GM19239 (cell line): ENCODE results near the gene DGKD.

Experiments used
- DNase-seq: peaks from one replicate; pipeline ENCODE4 v3.0.0; 2011; ENCODE audit warnings: low spot score; ENCODE audit not compliant: insufficient read length
- FAIRE-seq: peaks from 2 replicates; lab custom pipeline; 2011; peaks lifted over from hg19 to GRCh38; lab: Jason Lieb, UNC

Gene DGKD

GRCh38 chr2:233404222-233404621 lies 49.9 kb downstream of the DGKD start:
- peak; percentile 64 for FAIRE-seq
- peak; percentile 51 for DNase-seq

GRCh38 chr2:233406865-233407264 lies 52.6 kb downstream of the DGKD start:
- FAIRE-seq (no peak), DNase-seq (no peak)

- no peak for DNase-seq
- FAIRE-seq = no peak
Observed at GRCh38 chr2:233407771-233408181, 53.5 kb downstream of the DGKD start.

GRCh38 chr2:233408366-233409285 lies 54.3 kb downstream of the DGKD start:
- FAIRE-seq (no peak), DNase-seq (no peak)

- DNase-seq = no peak
- no peak for FAIRE-seq
Observed at GRCh38 chr2:233409286-233409991, 55.1 kb downstream of the DGKD start.

GRCh38 chr2:233410196-233410760 lies 56.0 kb downstream of the DGKD start:
- DNase-seq (no peak), FAIRE-seq (no peak)

- DNase-seq (no peak), FAIRE-seq (no peak)
Observed at GRCh38 chr2:233411162-233411561, 56.9 kb downstream of the DGKD start.

GRCh38 chr2:233412405-233412804 lies 58.1 kb downstream of the DGKD start:
- FAIRE-seq (no peak), DNase-seq (no peak)

GRCh38 chr2:233413046-233413445 lies 58.8 kb downstream of the DGKD start:
- no peak for FAIRE-seq

GRCh38 chr2:233413559-233414272 lies 59.4 kb downstream of the DGKD start:
- DNase-seq = no peak
- FAIRE-seq = no peak

More at GRCh38 chr2:233413046-233413445, 58.8 kb downstream of the DGKD start:
- DNase-seq = no peak

GRCh38 chr2:233414273-233414654 lies 60.0 kb downstream of the DGKD start:
- DNase-seq (no peak), FAIRE-seq (no peak)

GRCh38 chr2:233414777-233415570 lies 60.7 kb downstream of the DGKD start:
- no peak for DNase-seq
- no peak for FAIRE-seq

- FAIRE-seq (peak; percentile 23), DNase-seq (no peak)
Observed at GRCh38 chr2:233416199-233416598, 61.9 kb downstream of the DGKD start.

GRCh38 chr2:233416706-233417105 lies 62.4 kb downstream of the DGKD start:
- DNase-seq (no peak), FAIRE-seq (peak; percentile 14)

- FAIRE-seq (no peak), DNase-seq (no peak)
Observed at GRCh38 chr2:233417282-233417681, 63.0 kb downstream of the DGKD start.

GRCh38 chr2:233418052-233418760 lies 63.9 kb downstream of the DGKD start:
- FAIRE-seq = peak; percentile 84

GRCh38 chr2:233418761-233419546 lies 64.7 kb downstream of the DGKD start:
- FAIRE-seq (peak; percentile 71), DNase-seq (no peak)

More at GRCh38 chr2:233418052-233418760, 63.9 kb downstream of the DGKD start:
- DNase-seq = no peak
